Stimulated activated CD4-positive, alpha-beta T cell treated with anti-CD3 and anti-CD28 coated beads, Interleukin-1b, Interleukin-23, amount 100 ng/mL, for 48 hours (primary cell): ENCODE data around the gene CEP170B.
"Not testable (repeated sequence)": the region's sequence is repeated elsewhere in the genome, so short reads cannot be mapped to it uniquely, and the experiment has no call there.

Experiments
- DNase-seq: peaks from one replicate; pipeline ENCODE4 v3.0.0-alpha.2; 2020

The CEP170B gene

DNA sequence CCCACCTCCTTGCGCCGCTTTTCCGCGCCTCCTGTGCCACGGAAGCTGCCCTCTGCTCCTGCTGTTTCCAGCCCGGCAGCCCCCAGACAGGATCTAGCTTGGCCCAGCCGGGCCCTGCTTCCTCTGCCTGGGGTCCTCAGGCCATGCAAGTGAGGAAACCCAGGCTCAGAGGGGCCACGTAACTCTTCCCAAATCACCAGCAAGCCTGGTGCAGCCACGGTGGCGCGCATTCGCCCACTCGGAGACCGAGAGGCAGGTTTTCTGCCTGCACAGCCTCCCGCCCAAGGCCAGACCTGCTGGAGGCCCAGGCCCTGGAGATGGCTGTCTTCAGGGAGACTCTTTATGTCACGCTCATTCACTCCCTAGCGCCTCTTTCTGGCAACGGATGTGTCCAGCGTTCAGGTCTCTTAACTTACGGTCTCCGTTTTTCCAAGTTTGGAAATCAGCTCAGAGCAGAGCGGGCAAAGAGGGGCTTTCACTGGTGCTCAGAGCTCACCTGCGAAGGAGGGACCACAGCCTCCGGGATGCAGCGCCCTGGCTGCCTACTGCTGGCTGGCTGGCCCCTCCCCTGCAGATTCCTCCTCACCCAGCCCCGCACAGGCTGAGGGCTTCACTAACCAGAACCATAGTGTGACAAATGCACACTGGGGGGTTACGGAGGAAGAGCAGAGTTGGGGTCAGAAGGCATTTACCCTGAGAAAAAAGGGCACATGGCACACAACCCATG, 20.6 kb upstream of the CEP170B start:
- DNase-seq = no peak

DNA sequence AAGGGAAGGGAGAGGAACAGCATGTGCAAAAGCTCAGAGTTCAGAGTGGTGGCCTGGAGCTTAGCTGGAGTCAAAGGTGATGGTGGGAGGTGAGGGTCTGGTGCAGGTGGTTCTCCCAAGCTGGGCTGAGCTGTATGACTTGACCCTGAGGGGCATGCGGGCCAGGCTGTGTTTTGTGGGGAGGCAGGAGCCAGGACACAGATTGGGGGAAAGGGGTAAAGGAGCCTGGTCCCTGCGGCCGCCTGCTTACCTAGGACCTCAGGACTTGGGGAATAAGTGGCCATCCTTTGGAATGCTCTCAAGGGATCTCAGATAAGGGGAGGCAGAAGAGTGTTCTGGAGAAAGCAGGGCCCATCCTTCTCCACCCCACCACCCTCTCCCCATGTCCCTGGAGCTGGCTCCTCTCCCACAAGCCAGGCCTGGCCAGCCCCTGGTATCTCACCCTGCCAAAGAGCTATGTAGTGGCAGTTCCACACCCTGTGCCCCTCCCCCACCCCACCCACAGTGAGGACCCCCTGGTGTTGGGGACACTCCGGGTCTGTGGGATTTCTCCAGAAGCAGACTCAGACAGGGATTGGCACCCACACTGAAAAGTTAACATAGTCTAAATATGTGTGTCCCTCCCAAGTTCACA, 19.9 kb upstream of the CEP170B start:
- DNase-seq = no peak

DNA sequence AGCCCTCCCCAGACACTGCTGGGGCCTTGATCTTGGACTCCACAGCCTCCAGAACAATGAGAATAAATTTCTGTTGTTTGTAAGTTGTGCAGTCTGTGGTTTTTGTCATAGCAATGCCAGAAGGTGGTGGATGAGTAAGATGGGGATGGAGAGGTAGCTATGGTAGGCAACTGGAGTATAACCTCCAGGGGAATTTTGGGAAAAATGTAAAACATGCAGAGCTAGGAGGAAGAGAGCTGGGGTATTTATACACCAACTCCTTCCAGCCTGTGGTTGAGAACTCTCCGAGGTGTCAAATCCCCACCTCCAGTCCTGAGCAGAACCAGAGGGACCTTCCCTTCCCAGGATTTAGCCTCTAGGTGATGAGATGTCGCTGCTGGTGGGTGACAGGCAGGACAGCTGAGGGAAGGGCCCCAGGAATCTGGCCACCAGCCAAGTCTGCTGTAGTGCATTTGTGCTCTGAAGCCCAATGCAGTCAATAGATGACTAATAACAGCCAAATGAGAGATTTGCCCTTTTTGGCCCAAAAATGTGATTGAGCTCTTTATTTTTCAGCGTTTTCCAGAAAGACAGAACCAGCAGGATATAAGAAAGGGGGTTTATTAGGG, 19.1 kb upstream of the CEP170B start:
- no peak for DNase-seq

DNA sequence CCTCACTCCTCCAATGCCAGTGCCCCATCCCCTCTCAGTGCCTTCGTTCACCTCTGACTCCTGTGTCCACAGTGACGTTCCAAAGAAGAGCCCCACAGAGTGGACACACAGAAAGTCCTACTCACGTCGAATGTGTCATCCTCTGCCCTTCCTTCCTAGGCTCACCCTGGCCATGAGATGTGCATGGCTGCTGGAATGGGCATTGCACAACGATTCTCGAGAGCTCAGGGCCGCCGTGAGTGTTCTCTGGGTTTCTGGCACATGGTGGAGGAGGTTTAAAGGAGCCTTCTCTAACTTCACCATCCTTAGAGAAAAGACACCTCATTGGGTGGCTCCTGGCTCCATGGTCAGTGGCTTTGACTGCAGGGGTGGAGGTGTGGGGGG, 12.8 kb upstream of the CEP170B start:
- DNase-seq = no peak

DNA sequence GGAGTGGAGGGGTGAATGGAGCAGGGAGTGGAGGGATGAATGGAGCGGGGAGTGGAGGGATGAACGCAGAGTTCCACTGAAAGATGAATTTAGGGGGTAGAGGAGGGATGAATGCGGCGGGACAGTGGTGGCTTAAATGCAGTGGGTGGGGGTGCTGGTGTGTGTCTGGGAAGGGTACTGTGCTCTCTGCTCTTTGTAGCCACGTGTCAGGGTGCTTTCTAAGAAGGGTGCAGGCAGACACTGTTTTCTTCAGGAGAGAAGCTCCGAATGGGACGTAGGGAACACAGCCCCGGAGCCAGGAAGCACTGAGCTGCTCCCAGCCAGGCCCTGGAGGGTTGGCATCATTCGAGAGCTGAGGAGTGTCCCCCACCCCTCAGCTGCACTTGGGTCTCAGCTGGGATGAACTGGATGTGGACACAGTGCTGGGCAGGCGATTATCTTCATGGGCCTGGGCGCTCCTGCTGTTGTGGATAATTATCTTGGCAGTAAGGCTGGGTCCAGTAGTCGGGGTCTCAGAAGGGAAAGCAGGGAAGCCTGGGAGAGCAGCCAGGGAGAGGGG, 9.5 kb upstream of the CEP170B start:
- DNase-seq = no peak

DNA sequence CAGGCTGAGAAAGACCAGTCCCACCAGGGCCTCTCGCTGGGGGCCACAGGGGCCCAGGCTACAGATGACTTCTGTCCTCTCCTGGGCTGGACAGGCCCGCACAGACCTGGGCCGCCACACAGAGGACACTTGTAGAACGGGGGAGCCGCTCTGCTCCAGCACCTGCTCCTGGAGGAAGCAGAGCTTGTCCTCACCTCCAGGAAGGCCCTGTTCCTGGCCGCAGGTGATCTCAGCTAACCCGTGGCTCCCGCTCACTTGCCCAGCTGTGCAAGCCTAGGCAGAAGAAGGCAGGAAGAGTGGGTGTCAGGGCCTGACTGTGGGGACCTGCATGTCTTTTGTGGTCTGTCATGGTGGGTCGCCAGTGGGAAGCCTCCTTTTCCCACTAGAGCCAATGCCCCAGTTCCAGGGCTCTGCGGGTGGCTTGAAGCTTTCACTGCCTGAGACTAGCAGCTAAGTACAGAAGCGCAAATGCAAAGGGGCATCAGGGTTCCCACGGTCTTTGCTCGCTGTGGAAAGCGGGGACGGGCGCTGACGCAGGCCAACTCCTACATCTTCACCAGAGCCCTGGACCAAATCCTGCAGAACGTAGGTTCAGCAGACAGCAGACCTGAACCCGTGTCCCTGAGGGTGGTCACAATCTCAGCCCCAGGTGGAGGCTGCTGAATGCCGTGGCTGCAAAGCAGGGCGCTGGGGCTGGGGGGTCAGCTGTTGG, 8.8 kb upstream of the CEP170B start:
- no peak for DNase-seq

DNA sequence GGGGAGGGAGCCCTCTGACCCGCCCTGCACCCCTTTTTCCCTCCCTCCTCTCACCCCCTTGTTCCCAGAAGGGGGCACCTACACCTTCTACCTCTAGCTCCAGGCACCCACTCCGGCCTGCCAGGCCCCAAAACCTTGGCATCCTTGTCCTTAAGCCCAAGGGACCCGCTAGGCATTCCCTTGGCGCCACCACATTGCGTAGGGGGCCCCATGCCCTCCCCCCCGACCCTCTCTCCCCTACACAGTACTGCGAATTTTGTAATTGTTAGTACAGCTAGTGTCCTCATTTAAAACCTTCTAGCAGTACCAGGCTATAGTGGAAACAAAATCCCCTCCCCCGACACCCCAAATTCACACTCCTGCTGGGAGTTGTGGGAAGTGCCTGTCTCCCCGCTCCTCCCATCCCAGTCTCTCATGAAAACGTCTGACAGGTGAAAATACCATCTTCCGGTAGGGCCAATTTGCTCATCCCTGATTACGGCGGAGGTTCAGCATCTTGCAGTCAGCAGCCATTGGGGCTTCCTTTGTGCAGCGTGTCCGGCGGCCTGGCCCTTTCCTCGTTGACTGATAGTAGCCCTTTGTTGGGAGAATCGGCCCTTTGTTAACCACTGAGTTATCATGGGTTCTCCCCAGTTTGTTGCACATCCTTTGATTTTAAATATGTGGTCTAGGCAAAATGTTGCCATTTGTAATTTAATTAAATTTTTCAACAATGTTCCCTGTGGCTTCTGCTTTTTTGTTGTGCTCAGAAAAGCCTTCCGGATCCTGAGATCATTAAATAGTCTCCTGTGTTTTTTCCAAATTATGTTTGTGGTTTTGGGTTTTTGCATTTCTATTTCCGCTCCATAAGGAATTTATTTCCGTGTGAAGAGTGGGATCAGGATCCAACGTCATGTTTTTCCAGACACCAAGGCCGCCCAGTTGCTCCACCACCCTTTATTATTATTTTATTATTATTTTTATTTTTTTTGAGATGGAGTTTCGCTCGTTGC, 7.9 kb upstream of the CEP170B start:
- DNase-seq = no peak

DNA sequence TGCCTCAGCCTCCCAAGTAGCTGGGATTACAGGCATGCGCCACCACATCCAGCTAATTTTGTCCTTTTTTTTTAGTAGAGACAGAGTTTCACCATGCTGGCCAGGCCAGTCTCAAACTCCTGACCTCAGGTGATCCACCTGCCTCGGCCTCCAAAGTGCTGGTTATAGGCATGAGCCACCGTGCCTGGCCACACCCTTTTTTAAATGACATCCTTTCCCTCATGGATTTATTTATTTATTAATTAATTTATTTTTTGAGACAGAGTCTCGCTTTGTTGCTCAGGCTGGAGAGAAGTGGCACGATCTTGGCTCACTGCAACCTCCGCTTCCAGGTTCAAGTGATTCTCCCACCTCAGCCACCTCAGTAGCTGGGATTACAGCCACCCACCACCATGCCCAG, 7.1 kb upstream of the CEP170B start:
- DNase-seq = not testable (repeated sequence)

DNA sequence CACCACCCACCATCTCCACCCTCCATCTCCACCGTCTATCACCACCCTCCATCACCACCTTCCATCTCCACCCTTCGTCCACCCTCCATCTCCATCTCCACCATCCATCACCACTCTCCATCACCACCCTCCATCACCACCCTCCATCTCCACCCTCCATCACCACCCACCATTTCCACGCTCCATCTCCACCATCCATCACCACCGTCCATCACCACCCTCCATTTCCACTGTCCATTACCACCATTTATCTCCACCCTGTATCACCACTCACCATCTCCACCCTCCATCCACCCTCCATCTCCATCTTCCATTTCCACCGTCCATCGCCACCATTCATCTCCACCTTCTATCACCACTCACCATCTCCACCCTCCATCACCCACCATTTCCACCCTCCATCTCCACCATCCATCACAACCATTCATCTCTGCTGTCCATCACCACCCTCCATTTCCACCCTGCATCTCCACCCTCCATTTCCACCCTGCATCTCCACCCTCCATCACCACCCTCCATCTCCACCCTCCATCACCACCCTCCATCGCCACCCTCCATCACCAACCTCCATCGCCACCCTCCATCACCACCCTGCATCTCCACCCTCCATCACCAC, 6.1 kb upstream of the CEP170B start:
- no peak for DNase-seq

DNA sequence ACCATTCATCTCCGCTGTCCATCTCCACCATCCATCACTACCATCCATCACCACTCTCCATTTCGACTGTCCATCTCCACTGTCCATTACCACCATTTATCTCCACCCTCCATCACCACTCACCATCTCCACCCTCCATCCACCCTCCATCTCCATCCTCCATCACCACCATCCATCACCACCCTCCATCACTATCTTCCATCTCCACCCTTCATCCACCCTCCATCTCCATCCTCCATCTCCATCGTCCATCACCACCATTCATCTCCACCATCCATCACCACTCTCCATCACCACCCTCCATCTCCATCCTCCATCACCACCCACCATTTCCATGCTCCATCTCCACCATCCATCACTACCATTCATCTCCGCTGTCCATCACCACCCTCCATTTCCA, 5.2 kb upstream of the CEP170B start:
- DNase-seq = no peak

DNA sequence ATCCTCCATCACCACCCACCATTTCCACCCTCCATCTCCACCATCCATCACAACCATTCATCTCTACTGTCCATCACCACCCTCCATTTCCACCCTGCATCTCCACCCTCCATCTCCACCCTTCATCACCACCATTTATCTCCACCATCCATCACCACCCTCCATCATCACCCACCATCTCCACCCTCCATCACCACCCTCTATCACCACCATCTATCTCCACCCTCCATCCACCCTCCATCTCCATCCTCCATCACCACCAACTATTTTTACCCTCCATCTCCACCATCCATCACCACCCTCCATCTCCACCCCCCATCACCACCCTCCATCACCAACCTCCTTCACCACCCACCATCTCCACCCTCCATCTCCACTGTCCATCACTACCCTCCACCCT, 4.7 kb upstream of the CEP170B start:
- DNase-seq = no peak

DNA sequence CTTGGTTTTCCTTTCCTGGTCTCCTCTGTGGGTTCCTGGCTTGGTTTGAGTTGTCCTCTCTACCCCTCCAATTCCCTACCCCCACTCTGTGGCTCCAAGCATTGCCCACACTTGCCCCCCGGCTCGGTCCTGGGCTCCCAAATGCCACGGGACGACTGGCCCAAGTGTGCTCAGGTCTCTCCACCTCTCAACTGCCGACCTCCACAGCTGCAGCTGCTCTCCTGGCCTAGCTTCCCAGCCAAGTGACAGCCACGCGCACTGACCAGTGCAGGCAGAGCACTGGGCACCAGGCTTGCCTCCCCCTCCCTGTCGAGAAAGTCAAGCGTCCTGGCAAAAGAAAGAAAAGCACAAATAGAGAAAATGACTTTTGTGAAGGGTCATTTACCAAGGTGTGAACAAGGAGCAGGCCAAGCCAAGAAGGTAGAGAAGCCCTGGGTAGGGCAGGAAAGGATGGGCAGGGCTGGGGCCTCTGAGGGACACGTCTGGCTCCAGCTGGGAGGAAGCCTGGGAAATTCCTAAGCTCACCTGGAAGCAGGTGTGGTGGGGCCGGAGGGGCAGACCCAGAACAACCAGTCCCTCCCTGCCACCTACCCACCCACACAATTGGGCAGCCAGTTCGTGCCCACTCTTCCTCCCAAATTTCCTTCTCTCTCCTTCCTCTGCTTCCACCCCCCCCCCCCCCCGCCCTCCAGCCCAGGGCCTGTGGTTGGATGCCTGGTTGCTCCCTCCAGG, 1.8 kb upstream of the CEP170B start:
- no peak for DNase-seq

DNA sequence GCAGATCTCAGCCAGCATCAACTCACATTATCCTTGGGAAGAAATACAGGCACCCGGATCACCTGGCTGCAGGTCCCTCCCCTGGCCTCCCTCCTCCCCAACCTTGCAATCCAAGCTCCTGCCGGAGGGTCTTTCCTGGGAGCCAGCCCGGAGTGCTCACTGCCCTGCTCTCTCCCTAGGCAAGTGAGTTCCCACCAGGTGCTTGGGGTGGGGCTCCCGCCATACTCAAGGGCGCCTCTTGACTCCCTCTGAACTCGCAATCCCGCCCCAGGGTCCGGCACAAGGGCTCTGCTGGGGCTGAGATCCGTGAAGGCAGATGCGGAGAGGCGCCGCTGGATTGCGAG, 1.2 kb upstream of the CEP170B start:
- DNase-seq = no peak

DNA sequence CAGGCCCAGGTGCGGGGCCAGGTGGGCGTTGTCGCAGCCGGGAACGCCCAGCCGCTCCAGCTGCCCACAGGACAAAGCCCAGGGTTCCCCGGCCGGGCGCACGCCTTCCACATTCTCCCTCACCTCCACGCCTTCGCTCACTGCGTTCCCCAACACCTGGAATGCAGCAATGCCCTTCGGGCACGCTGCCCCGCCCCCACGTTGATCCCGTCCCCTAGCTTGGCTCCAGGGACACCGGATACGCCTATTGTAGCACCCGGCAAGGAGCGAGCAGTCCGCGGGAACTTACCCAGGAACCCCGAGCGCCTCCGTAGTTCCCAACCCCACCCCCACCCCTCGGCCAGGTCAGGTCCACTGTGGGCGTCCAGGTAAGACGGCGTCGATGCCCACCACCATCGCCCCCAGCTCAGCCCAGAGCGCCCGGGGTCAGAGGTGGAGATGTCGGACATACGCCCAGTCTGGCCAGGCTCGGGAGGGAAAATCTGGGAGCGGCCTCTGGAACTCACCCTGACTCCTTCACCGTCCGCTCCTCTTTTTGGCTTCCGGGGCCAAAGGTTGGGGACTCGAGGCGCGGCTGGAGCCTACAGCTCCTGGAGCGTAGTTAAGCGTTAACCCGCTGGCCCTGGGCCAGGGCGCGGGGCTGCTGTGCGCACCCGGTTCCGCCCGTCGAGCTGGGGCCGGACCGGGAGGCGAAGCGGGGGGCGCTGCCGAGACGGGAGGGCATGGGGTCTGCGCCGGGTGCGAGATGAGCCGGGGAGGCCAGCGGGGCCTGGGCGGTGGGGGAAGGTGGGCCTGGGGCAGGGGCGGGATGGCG, 594 bp upstream of the CEP170B start:
- DNase-seq = no peak

DNA sequence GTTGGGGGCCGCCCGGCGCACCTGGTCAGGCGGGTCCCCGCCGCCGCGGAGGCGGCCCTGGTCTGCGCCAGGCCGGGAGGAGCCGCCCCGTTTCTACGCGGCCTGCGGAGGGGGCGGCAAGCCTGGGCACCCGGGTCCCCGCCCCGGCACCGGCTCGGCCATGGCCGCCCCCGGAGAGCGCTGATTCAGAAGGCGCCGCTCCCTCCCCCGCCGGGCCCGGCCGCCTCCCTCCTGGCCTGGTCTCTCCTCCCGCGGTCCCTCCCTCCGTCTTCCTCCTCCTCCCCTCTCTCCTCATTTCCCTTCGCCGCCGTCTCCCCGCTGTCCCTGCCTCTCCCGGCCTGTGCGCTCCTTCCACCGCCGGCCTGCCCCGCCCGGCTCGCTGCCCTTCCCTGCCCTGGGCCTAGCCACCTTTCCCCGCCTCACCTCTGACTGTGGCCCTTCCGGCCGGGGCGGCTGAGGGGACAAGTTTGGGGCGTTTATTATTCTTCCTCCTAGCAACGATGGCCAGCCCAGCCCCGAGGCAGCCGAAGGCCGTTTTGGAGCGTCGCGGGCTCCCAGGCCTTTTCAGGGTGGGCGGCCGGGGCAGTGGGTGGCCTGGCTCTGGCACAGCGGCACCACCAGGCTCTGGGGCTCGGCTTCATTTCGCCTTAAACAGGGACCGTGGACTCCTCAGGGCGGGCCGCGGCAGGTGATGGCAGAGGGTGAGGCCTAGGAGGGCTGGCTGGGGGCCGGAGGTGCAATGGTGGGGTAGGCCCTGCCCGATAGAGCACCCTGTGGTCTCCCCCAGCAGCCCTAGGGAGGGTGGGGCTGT, 768 bp downstream of the CEP170B start:
- DNase-seq = no peak

DNA sequence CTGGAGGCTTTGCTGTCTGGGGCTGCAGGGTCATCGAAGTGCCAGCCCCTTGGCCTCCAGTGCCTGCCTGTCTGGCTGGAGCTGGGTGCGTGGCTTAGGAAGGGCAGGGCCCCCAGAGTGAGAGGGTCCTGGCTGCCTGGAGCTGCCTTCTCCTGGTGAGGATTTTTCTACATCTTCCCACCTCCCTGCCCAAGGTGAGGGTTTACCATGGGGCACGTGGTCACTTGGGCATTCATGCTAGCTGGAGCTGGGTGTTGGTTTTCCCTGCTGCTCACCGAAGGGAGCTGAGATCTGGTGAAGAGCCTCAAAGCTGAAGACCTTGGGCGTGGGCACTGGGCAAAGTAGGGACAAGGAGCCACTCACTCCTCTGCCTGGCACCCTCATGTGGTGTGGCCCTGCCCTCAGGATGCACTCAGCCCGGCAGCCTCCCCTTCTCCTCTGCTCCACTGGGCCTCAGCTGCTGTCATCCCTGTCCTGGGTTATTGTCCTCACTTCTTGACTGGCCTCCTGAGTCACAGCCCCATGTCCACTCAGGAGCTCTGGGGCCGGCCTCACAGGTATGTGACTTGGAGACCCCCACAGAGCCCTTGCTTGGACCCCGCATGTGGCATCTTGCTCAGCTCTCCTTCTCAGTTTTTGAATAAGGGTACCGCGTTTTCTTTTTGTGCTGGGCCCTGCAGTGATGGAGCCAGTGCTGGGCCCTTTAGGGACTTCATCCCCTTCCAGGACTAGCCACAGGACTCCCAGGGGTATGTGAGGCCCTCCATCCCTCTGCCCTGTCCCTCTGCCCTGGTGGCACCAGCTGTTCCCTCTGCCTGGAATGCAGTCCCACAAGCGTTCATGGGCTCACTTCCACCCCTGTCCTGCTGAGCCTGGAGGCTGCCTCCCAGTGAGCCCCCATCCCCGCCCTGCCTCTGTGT, 1.6 kb downstream of the CEP170B start:
- DNase-seq = no peak

DNA sequence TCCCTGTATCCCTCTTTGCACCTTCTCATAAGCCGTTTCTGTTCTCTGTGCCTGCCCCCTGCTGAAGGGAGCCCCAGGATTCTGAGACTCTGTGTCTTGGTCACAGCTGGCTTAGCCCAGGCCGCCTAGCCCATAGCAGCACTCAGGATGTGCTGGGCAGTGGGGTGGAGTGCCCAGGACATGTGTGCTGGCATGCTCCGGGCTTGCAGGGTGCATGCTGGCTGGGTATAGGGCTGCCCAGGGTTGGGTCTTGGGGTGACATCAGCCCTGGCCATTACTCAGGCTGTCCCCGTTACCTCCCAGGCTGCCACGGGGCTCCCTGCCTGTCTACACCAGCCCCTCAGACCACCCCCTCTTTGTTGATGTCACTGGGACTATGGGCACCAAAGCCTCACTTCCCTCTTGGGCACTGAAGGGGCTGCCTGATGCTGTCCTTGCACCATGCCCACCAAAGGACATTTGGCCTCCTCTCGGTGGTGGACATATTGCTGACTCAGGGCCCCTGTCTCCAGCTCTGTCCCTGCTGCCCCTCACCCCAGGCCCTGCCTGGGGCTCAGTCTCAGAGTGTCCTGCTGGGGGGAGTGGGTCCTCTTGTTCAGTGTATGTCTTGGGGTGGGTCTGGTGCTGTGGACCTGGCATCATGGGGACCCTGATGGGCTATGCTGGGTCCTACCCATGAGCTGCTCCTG, 2.4 kb downstream of the CEP170B start:
- DNase-seq = no peak
